HG03469 (cell line): ENCODE measurements around the gene ISLR2.
"Not testable (repeated sequence)": the region's sequence is repeated elsewhere in the genome, so short reads cannot be mapped to it uniquely, and the experiment has no call there.

Experiments used
- ATAC-seq: cut with Tn5 transposase; IDR thresholded peaks from one replicate; pipeline ENCODE4 v1.9.1; 2021; ENCODE audit warnings: mild to moderate bottlenecking, moderate library complexity, moderate number of reproducible peaks; ENCODE audit not compliant: unreplicated experiment

Gene ISLR2

GRCh38 chr15:74130155-74130848 lies at the start of gene ISLR2:
TSS of gene ISLR2 (plus strand) at chr15:74130586. CDS start at chr15:74132755, 2,169 bp downstream.
- ATAC-seq: no peak

- ATAC-seq: not testable (repeated sequence)
Measured at GRCh38 chr15:74082450-74082849, 47.9 kb upstream of the ISLR2 start, which contains the start of gene GOLGA6A. TSS of gene GOLGA6A (minus strand) at chr15:74082550. CDS start at chr15:74082509, 41 bp downstream.

GRCh38 chr15:74094567-74094966 lies 35.8 kb upstream of the ISLR2 start:
- ATAC-seq: not testable (repeated sequence)

- ATAC-seq: not testable (repeated sequence)
Measured at GRCh38 chr15:74095610-74096009, 34.8 kb upstream of the ISLR2 start.

- not testable (repeated sequence) for ATAC-seq
Measured at GRCh38 chr15:74096753-74097474, 33.5 kb upstream of the ISLR2 start.

GRCh38 chr15:74099963-74100733 lies 30.2 kb upstream of the ISLR2 start:
- not testable (repeated sequence) for ATAC-seq

- ATAC-seq: no peak
Measured at GRCh38 chr15:74108111-74108510, 22.3 kb upstream of the ISLR2 start.

- ATAC-seq: not testable (repeated sequence)
Measured at GRCh38 chr15:74108611-74109010, 21.8 kb upstream of the ISLR2 start.

GRCh38 chr15:74109713-74110112 lies 20.7 kb upstream of the ISLR2 start:
- ATAC-seq: no peak

- ATAC-seq: no peak
Measured at GRCh38 chr15:74120426-74120825, 10.0 kb upstream of the ISLR2 start.

GRCh38 chr15:74121039-74121438 lies 9.3 kb upstream of the ISLR2 start:
- no peak for ATAC-seq

- ATAC-seq: no peak
Measured at GRCh38 chr15:74121858-74122257, 8.5 kb upstream of the ISLR2 start.

- no peak for ATAC-seq
Measured at GRCh38 chr15:74122403-74123130, 7.8 kb upstream of the ISLR2 start.

- no peak for ATAC-seq
Measured at GRCh38 chr15:74123131-74123429, 7.3 kb upstream of the ISLR2 start.

- ATAC-seq: no peak
Measured at GRCh38 chr15:74123658-74124057, 6.7 kb upstream of the ISLR2 start.

GRCh38 chr15:74124196-74124595 lies 6.2 kb upstream of the ISLR2 start:
- no peak for ATAC-seq

GRCh38 chr15:74124759-74125158 lies 5.6 kb upstream of the ISLR2 start:
- ATAC-seq: no peak

GRCh38 chr15:74127255-74127953 lies 3.0 kb upstream of the ISLR2 start:
- no peak for ATAC-seq

- ATAC-seq: no peak
Measured at GRCh38 chr15:74127954-74128784, 2.2 kb upstream of the ISLR2 start.
